GM21576 (cell line): Measurements from ENCODE around the gene ZNF660.

Source experiments
- ATAC-seq: cut with Tn5 transposase; IDR thresholded peaks from one replicate; pipeline ENCODE4 v1.9.1; 2021; ENCODE audit warnings: mild to moderate bottlenecking, moderate library complexity; ENCODE audit not compliant: unreplicated experiment

Gene ZNF660

GRCh38 chr3:44628716-44629115, 44.0 kb downstream of the ZNF660 start:
- no peak for ATAC-seq

GRCh38 chr3:44632193-44632592, 47.4 kb downstream of the ZNF660 start:
- ATAC-seq = no peak

GRCh38 chr3:44642337-44642736, 57.6 kb downstream of the ZNF660 start:
- ATAC-seq = no peak

- no peak for ATAC-seq
Measured at GRCh38 chr3:44643024-44643423, 58.3 kb downstream of the ZNF660 start.

- ATAC-seq = no peak
Measured at GRCh38 chr3:44647771-44648170, 63.0 kb downstream of the ZNF660 start.

- ATAC-seq = peak; percentile 95
Measured at GRCh38 chr3:44648564-44649229, 63.9 kb downstream of the ZNF660 start, which contains the start of gene ZNF35. Gene ZNF35 (plus strand): TSS chr3:44648732. CDS start chr3:44651068, 2,336 bp downstream.
